GM12892 (cell line): ENCODE measurements around the gene FSCN2.

ENCODE experiments used
- POLR2A ChIP-seq: IDR thresholded peaks from 2 replicates; pipeline ENCODE4 v1.6.1; 2011; ENCODE audit warnings: low read depth, low read length, control low read depth
- POLR2AphosphoS5 ChIP-seq: IDR thresholded peaks from 2 replicates; pipeline ENCODE4 v1.6.1; 2011; ENCODE audit warnings: low read depth, low read length, control low read depth
- TAF1 ChIP-seq: IDR thresholded peaks from 2 replicates; pipeline ENCODE4 v1.6.1; 2011; ENCODE audit warnings: low read depth, mild to moderate bottlenecking, control low read depth, low read length, borderline replicate concordance

DNA sequence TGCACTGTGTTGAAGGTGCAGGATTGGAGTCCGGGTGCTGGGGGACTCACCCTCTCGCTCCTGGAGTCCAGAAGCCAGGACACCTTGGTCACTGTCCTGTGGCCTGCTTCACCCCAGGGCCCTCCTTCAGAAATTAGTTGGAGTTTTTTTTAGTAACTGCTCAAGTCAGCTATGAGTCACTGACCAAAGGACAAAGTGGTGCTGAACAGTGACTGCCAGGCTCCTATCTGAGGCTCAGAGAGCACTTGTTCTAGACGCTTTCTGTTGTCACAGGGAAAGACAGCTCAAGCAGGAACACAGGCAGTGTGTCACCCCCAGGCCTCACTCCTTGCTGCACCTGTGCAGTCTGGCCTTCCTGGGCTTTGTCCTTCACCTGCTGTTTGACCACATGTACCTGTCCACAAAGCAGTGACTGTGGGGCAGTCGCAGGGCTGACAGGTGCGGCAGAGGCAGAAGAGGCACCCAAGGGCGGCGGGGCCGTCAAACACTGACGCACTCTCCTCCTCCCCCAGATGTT, 28.1 kb downstream of the FSCN2 start:
- no peak for TF ChIP-seq POLR2A
- no peak for TF ChIP-seq POLR2AphosphoS5
- no peak for TF ChIP-seq TAF1
